Fibroblast of lung (primary cell): ENCODE results near the gene TRIAP1. TPM values are rescaled to one million over a fixed set of nuclear protein-coding genes. Genes with fewer than 3 reads are reported as not detected.

Source experiments
- DNase-seq, 2 donors: peaks; one replicate each; pipeline versions ENCODE4 v3.0.0 to v3.0.0-alpha.2; 2010; ENCODE audit warnings: low read depth in 2 of 2
- H2AFZ ChIP-seq: 2 replicates; pipeline ENCODE4 v1.5.1; 2012; ENCODE audit warnings: low read length, control low read depth, inconsistent platforms
- H3K27ac ChIP-seq: 2 replicates; pipeline ENCODE4 v1.5.1; 2011; ENCODE audit warnings: low read length, control low read depth; ENCODE audit not compliant: insufficient read depth
- H3K27me3 ChIP-seq: 2 replicates; pipeline ENCODE4 v1.5.1; 2011; ENCODE audit warnings: mild to moderate bottlenecking, low read length; ENCODE audit not compliant: control insufficient read depth, insufficient read depth
- H3K36me3 ChIP-seq: 2 replicates; pipeline ENCODE4 v1.5.1; 2011; ENCODE audit warnings: low read length; ENCODE audit not compliant: control insufficient read depth, insufficient read depth
- H3K4me1 ChIP-seq: 2 replicates; pipeline ENCODE4 v1.5.1; 2011; ENCODE audit warnings: low read length; ENCODE audit not compliant: control insufficient read depth, insufficient read depth; ENCODE audit errors: extremely low read depth
- H3K4me2 ChIP-seq: 2 replicates; pipeline ENCODE4 v1.5.1; 2011; ENCODE audit warnings: low read length, control low read depth; ENCODE audit not compliant: insufficient read depth; ENCODE audit errors: extremely low read depth
- H3K4me3 ChIP-seq, 4 experiments: fragments of 200-600 bp in 1 of 4; sonication (generic) in 1 of 4; replicated peaks in 1 of 4; 2 replicates each; pipeline ENCODE4 v1.5.1; 2011 to 2016; ENCODE audit warnings: low read length in 4 of 4, low read depth in 3 of 4, mild to moderate bottlenecking in 3 of 4, control low read depth in 2 of 4, inconsistent platforms in 1 of 4, mixed read lengths in 1 of 4; ENCODE audit not compliant: insufficient read depth in 1 of 4; ENCODE audit errors: control extremely low read depth in 1 of 4
- H3K79me2 ChIP-seq: 2 replicates; pipeline ENCODE4 v1.5.1; 2012; ENCODE audit warnings: mild to moderate bottlenecking, low read length, inconsistent platforms; ENCODE audit not compliant: control insufficient read depth, insufficient read depth
- H3K9ac ChIP-seq: 2 replicates; pipeline ENCODE4 v1.5.1; 2011; ENCODE audit warnings: mild to moderate bottlenecking, low read length, control low read depth; ENCODE audit not compliant: insufficient read depth
- H3K9me3 ChIP-seq: 2 replicates; pipeline ENCODE4 v1.5.1; 2012; ENCODE audit warnings: low read depth, low read length; ENCODE audit not compliant: control insufficient read depth, insufficient read depth
- H4K20me1 ChIP-seq: 2 replicates; pipeline ENCODE4 v1.5.1; 2011; ENCODE audit warnings: low read length; ENCODE audit not compliant: control insufficient read depth, insufficient read depth; ENCODE audit errors: extremely low read depth
- EZH2 ChIP-seq: IDR thresholded peaks from 2 replicates; pipeline ENCODE4 v1.5.1; 2012; ENCODE audit warnings: low read length, control low read depth, mild to moderate bottlenecking; ENCODE audit errors: missing control alignments
- polyA plus RNA-seq, 2 donors: library from polyadenylated mRNA; depleted of rRNA in 1 of 2; stranded (reverse) in 1 of 2; unstranded in 1 of 2; fragments of >200 nt; gene quantifications; 2 replicates each; pipeline ENCODE4 v1.2.1, GENCODE V29; 2011 to 2012; ENCODE audit warnings: missing spikeins in 1 of 2
- total RNA-seq: library from RNA; depleted of rRNA; stranded (reverse); fragments of >200 nt; gene quantifications from 2 replicates; pipeline ENCODE4 v1.2.1, GENCODE V29; 2014
- TF ChIP-seq, protein P1 (sequence below), 2 donors: IDR thresholded peaks in 1 of 2; conservative IDR thresholded peaks in 1 of 2; 1 replicate in 1 of 2; 2 replicates in 1 of 2; pipeline ENCODE4 v1.5.1; 2011 to 2012; ENCODE audit warnings: low read length in 2 of 2, control low read depth in 1 of 2, inconsistent platforms in 1 of 2, low read depth in 1 of 2, mild to moderate bottlenecking in 1 of 2

Gene TRIAP1
- total and polyA plus RNA-seq, 2 donors (not counting 1 experiment from before 2014, with no cell fraction given) = 29.6 to 52.7 TPM

GRCh38 chr12:120406069-120406468 is 40.1 kb downstream of the TRIAP1 start:
- TF ChIP-seq, protein P1, sequence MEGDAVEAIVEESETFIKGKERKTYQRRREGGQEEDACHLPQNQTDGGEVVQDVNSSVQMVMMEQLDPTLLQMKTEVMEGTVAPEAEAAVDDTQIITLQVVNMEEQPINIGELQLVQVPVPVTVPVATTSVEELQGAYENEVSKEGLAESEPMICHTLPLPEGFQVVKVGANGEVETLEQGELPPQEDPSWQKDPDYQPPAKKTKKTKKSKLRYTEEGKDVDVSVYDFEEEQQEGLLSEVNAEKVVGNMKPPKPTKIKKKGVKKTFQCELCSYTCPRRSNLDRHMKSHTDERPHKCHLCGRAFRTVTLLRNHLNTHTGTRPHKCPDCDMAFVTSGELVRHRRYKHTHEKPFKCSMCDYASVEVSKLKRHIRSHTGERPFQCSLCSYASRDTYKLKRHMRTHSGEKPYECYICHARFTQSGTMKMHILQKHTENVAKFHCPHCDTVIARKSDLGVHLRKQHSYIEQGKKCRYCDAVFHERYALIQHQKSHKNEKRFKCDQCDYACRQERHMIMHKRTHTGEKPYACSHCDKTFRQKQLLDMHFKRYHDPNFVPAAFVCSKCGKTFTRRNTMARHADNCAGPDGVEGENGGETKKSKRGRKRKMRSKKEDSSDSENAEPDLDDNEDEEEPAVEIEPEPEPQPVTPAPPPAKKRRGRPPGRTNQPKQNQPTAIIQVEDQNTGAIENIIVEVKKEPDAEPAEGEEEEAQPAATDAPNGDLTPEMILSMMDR (conservative IDR thresholded peaks at IDR 0.05 in 1 of 2, IDR thresholded peaks at IDR 0.05 in 1 of 2; ENCODE audit: low read depth in 1 of 2, low read length in 2 of 2) = no peak
- no peak for TF ChIP-seq EZH2
- H3K27ac ChIP-seq = no peak overlapping the region

DNA sequence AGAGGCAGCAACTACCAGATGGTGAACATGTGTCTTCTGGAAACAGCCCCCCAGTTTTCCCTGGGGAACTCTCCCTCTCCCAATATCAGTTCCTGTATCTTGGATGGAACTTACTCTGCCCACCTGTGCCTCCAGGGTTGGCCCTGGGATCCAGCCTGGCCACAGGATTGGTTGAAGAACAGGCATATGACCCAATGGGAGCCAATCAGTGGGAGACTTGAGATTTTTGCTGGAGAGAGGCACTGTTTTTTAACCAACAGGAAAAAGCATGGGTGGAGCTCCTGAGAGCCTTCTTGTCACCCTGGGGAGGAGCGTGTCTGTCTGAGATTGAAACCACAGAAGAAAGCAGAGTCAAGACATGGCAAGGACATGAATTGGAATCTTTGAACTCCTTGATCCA is 41.9 kb downstream of the TRIAP1 start:
- no peak for DNase-seq
- H3K9me3 ChIP-seq = no peaks in the 10 kb centered on the region
- H3K9ac ChIP-seq = no peak overlapping the region
- no peaks in the 10 kb centered on the region for H3K4me1 ChIP-seq
- H4K20me1 ChIP-seq = no peaks in the 10 kb centered on the region
- no peaks in the 10 kb centered on the region for H3K27me3 ChIP-seq
- no peaks in the 10 kb centered on the region for H3K36me3 ChIP-seq
- no peak overlapping the region for H2AFZ ChIP-seq
- no peak overlapping the region for H3K4me3 ChIP-seq
- H3K4me2 ChIP-seq = no peak overlapping the region
- no peak overlapping the region for H3K27ac ChIP-seq
- H3K79me2 ChIP-seq = no peaks in the 10 kb centered on the region
- TF ChIP-seq, protein P1 (conservative IDR thresholded peaks at IDR 0.05 in 1 of 2, IDR thresholded peaks at IDR 0.05 in 1 of 2; ENCODE audit: low read depth in 1 of 2, low read length in 2 of 2) = no peak
- TF ChIP-seq EZH2 = no peak

More at GRCh38 chr12:120406069-120406468, 40.1 kb downstream of the TRIAP1 start:
- Histone ChIP-seq H3K27me3 (no peaks in the 10 kb centered on the region), H3K79me2 (no peaks in the 10 kb centered on the region), H3K9me3 (no peaks in the 10 kb centered on the region), H3K4me1 (no peaks in the 10 kb centered on the region), H3K9ac (no peak overlapping the region), H2AFZ (no peak overlapping the region), H3K4me2 (no peak overlapping the region), H3K4me3 (no peak overlapping the region), H3K36me3 (no peaks in the 10 kb centered on the region), H4K20me1 (no peaks in the 10 kb centered on the region)
- DNase-seq = no peak

DNA sequence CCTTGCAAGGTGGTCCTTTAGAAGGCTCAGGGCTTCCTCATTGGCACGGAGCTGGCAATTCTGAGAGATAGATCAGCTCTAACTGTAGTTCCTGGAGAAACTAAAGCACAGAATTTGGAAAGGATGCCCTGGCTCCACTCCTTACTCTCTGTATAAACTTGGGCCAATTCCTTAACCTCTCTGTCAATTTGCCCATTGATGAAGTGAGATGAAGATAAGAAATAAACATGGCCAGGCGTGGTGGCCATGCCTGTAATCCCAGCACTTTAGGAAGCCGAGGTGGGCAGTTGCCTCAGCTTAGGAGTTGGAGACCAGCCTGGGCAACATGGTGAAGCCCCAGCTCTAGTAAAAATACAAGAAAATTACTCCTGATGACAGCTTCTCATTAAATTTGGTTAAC is 42.3 kb downstream of the TRIAP1 start:
- H3K4me2 ChIP-seq = no peak overlapping the region
- H3K79me2 ChIP-seq = no peaks in the 10 kb centered on the region
- no peak for DNase-seq
- no peaks in the 10 kb centered on the region for H3K4me1 ChIP-seq
- H3K36me3 ChIP-seq = no peaks in the 10 kb centered on the region
- no peak overlapping the region for H3K27ac ChIP-seq
- no peaks in the 10 kb centered on the region for H4K20me1 ChIP-seq
- no peak overlapping the region for H3K9ac ChIP-seq
- H3K27me3 ChIP-seq = no peaks in the 10 kb centered on the region
- TF ChIP-seq, protein P1 (conservative IDR thresholded peaks at IDR 0.05 in 1 of 2, IDR thresholded peaks at IDR 0.05 in 1 of 2; ENCODE audit: low read depth in 1 of 2, low read length in 2 of 2) = no peak
- TF ChIP-seq EZH2 = no peak
- no peak overlapping the region for H3K4me3 ChIP-seq
- no peaks in the 10 kb centered on the region for H3K9me3 ChIP-seq
- no peak overlapping the region for H2AFZ ChIP-seq
